HK-2 (cell line): ENCODE results near the gene UBL5.

ENCODE experiments used
- DNase-seq: peaks from one replicate; pipeline ENCODE4 v3.0.0-alpha.2; 2018; ENCODE audit not compliant: unreplicated experiment

Gene UBL5

DNA sequence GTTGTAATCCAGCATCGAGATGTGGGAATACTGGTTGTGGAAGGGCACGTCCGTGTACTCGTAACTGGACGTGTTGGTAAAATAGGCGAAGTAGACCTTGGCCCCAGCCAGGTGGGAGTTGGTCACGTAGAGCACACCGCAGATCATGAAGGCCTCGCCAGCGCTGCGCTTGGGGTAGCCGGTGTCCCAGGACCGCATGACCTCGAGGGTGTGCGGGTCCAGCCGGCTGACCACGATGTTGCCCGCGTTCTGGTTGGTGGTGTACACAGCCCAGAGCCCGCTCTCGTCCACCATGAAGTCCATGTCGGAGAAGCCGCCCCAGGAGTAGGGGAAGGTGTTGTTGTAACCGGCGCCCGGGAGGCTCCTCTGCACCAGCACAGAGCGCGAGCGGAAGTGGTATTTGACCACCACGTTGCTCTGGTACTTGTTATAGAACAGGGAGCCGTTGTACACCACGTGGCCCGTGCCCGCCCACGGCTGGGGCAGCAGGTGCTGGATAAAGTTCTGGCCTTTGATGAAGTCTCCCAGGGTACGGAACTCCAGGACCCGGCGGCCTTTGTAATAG, 26.6 kb downstream of the UBL5 start:
- no peak for DNase-seq

DNA sequence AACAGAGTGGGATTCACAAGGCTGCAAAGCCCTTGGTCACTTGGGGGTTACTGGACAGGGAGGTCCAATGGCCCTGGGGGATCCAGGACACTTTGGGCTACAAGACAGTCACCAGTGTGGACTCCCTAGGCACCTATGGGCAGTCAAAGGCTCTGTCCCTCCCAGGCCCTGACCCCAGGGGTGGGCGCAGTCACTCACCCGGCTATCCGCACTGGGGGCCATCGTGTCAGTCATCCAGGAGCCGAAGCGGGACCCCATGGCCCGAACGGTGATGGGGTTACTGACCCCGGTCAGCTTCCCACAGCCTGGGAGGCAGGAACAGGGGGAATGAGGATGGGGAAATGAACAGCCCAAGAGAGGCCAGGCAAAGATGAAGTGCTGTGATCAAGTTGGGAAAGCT, 28.9 kb downstream of the UBL5 start:
- DNase-seq, result no peak

DNA sequence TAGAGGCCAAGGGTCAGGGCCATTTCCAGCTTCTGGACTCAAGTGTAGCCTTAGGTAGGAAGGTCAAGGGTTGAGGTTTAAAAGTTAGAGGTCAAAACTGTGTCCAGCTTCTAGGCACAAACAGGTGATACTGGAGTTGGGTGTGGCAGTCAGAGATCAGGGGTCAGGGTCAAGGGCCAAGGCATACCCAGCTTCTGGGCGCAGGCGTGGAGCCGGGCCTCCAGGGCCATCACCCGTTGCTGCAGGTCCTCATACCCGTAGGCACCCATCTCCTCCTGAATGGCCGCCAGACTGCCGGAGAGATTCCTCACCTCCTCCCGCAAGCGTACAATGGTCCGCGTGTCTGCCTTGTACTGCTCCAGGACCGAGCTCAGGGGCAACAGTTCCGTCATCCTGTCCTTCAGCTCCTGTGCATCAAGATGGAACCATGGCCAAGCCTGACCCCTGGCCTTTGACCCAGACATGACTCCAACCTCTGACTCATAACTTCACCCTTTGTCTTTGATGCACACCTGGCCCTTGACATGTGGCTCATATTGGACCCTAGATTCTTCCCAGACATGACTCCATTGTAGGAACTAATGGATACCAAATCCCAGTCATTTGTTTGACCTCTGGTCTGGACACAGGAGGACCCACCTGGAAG, 29.5 kb downstream of the UBL5 start:
- DNase-seq, result no peak

- DNase-seq, result no peak
These were observed 30.4 kb downstream of the UBL5 start for GRCh38 chr19:9857920-9858746.

GRCh38 chr19:9858766-9859165, 31.0 kb downstream of the UBL5 start:
- no peak for DNase-seq

GRCh38 chr19:9860407-9860806, 32.7 kb downstream of the UBL5 start:
- DNase-seq, result no peak

DNA sequence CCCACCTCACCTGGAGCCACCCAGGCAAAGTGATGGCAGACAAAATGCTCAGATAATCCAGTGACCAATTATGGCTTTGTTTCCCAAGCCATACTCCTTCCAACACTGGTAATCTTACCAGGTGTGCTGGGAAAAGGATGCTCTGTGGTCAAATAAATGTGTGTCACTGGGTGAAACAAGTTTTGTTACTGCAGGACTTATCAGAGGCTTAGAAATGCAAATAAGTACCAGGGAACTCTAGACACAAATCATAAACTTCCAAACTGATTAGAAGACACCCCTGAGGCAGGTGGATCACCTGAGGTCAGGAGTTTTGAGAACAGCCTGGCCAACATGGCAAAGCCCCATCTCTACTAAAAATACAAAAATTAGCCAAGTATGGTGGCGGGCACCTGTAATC, 33.8 kb downstream of the UBL5 start:
- DNase-seq, result no peak

DNA sequence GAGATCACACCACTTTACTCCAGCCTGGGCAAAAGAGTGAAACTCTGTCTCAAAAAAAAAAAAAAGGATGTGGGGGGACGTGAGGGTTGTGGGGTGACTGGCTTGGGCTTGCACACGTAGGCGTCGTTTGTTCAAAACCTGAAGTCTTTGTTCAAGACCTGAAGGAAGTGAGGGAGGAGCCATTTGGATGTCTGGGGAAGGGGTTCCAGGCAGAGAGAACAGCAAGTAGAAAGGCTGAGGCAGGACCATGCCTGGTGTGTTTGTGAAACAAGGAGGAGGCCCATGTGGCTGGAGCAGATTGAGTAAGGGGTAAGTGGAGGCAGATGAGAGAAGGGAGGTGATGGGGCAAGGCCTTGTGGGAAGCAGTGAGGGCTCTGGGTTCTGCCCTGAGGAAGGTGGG, 35.2 kb downstream of the UBL5 start:
- no peak for DNase-seq

- no peak for DNase-seq
These were observed 36.0 kb downstream of the UBL5 start for GRCh38 chr19:9863759-9864158.

DNA sequence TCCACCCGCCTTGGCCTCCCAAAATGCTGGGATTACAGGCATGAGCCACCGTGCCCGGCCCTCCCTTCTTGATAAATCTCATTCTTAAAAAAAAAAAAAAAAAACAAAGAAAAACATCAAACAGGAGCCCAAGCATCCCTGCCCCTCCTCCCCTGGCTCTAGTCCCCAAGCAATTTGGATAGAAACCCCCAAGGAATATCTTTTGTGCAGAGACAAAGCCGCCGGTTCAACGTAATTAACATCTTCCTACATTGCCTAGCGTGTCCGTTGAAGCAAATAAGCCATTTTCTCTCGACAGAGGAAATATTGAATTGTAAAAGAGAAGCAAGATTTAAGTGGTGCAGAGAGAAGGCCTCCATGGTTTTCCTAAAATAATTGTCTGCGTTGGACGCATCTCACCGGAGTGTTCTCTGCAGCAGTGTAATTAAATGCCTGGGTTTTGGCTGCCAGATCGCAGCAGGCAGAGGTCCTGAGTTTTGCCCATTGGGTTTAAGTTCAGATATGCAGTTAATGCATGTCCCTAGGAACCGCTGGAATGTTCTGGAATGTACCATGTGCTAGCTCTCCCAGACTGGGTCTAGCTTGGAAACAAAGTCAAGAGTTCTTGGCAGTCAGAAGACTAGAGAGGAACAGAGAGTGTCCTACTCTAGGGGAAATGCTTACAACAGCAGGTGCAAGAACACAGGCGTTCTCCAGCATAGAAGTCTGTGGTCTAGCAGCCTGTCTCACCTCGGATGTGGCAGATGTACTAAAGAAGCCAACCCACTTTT, 38.2 kb downstream of the UBL5 start:
- no peak for DNase-seq

GRCh38 chr19:9868983-9869617, 41.4 kb downstream of the UBL5 start:
- no peak for DNase-seq

DNA sequence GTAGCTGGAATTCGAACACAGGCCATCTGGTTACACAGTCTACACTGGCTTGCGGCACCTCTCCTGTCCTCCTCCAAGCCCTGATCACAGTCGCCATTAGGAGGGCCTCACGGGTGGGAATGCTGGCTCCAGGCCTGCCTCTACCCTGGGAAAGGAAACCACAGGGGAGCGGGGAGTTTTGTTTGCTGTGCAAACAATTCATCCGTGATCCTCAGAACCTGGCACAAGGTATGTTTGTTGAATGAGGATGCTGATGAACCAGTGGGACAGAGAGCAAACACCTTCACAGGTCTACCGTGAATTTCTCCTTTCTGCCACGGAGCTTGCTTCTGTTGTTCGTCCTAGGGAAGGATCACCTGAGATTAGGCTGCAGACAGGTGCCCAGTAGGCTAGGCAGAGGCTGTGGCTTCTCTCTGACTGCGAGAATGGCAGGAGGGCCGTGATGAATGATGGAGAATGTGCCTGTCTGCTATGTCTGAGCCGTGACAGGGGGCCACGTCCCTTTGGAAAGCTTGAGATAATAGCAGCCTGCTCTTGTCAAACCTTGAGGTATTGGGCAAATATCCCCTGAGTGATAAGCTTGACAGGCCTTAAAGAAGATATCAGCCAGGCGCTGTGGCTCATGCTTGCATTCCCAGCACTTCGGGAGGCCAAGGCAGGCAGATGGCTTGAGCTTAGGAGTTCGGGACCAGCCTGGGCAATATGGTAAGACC, 44.1 kb downstream of the UBL5 start:
- DNase-seq, result no peak

GRCh38 chr19:9872618-9873242, 45.0 kb downstream of the UBL5 start:
- DNase-seq, result no peak

- DNase-seq, result no peak
These were observed 47.4 kb downstream of the UBL5 start for GRCh38 chr19:9875031-9875627.

- DNase-seq, result no peak
These were observed 48.1 kb downstream of the UBL5 start for GRCh38 chr19:9875796-9876195.

GRCh38 chr19:9877780-9878510, 50.2 kb downstream of the UBL5 start:
- no peak for DNase-seq

DNA sequence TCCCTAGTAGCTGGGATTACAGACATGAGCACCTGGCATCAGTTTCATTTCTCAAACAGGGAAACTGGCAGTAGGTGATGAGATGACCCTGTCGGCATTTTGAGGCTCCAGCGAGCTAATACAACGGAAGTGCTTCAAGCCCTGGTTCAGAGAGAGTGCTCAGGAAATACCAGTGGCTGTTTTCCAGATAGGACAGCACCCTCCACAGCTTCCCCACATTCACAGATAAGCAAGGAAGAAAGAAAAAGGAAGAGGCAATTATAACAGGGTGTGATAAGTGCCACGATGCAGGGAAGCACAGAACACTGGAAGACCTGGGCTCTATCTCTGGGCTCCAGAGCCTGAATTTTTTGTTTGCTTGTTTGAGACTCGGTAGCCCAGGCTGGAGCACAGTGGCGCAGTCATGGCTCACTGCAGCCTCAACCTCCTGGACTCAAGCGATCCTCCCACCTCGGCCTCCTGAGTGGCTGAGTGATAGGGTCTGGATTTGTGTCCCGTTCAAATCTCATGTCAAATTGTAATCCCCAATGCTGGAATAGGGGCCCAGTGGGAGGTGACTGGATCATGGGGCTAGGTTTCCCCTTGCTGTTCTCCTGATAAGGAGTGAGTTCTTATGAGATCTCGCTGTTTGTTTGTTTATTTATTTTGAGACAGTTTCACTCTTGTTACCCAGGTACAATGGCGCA, 50.9 kb downstream of the UBL5 start:
- no peak for DNase-seq
